ENCODE data around the gene ABCC3. TPM values are rescaled to one million over a fixed set of nuclear protein-coding genes. Genes with fewer than 3 reads are reported as not detected.

Gene ABCC3
- total RNA-seq, 2 donors from 2014 or later, result 0.40 TPM; not detected in 1

Other genes with a start within 250 kb of the ABCC3 start
- 100 to 1,000 TPM in 1 of 2 donors, 10 to 100 TPM in 1; 37.1 to 101 TPM for gene LRRC59, start 237.4 kb upstream of the ABCC3 start, total RNA-seq
- 10 to 100 TPM; 12.4 to 13.6 TPM for gene ACSF2, start 208.7 kb upstream of the ABCC3 start, total RNA-seq
- gene CHAD, start 166.0 kb upstream of the ABCC3 start, total RNA-seq, result not detected
- 10 to 100 TPM; 21.3 to 29.5 TPM for gene RSAD1, start 156.0 kb upstream of the ABCC3 start, total RNA-seq
- 1 to 10 TPM; 2.1 to 3.2 TPM for gene MYCBPAP, start 126.4 kb upstream of the ABCC3 start, total RNA-seq
- not detected for gene EPN3, start 102.1 kb upstream of the ABCC3 start, total RNA-seq
- gene SPATA20, start 87.7 kb upstream of the ABCC3 start, total RNA-seq, result 10 to 100 TPM in 1 of 2 donors, 1 to 10 TPM in 1; 9.1 to 12.7 TPM
- under 1 TPM in 1 of 2 donors, not detected in 1; 0.11 TPM for gene CACNA1G, start 74.2 kb upstream of the ABCC3 start, total RNA-seq
- gene ANKRD40, start 73.0 kb downstream of the ABCC3 start, total RNA-seq, result 10 to 100 TPM; 13.0 to 29.9 TPM
- gene LUC7L3, start 84.7 kb downstream of the ABCC3 start, total RNA-seq, result 100 to 1,000 TPM; 113 to 142 TPM
- not detected for gene ANKRD40CL, start 132.6 kb downstream of the ABCC3 start, total RNA-seq
- not detected for gene WFIKKN2, start 200.7 kb downstream of the ABCC3 start, total RNA-seq
- gene TOB1, start 231.5 kb downstream of the ABCC3 start, total RNA-seq, result 10 to 100 TPM; 33.1 to 40.8 TPM

Measured in activated T-helper 17 cell treated with anti-CD3 and anti-CD28 coated beads, Interleukin-2, amount 50 U/mL, for 72 hours (primary cell).